HG03196 (cell line): Measurements from ENCODE around the gene MRTFA.
"Not testable (repeated sequence)": the region's sequence is repeated elsewhere in the genome, so short reads cannot be mapped to it uniquely, and the experiment has no call there.

Experiments used
- ATAC-seq: cut with Tn5 transposase; IDR thresholded peaks from one replicate; pipeline ENCODE4 v1.9.1; 2021; ENCODE audit not compliant: unreplicated experiment

Gene MRTFA

DNA sequence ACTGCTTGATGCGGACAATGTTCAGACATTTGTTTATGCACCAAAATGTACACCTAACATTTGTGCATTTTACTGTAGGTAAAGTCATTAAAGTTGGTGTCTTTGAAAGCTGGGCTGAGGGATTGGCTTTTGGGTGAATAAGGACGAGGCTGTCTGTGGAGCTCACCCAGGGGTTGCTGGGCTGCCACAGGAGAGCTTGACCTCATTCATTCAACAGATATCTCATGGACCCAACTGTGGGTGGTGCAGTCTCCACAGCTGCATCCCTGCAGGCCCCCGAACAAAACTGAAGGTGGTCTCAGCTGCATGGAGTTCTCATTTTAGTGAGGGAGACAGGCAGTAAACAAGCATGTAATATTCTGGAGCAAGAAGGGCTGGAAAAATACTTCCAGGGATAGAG, 233.4 kb downstream of the MRTFA start:
- ATAC-seq = no peak

DNA sequence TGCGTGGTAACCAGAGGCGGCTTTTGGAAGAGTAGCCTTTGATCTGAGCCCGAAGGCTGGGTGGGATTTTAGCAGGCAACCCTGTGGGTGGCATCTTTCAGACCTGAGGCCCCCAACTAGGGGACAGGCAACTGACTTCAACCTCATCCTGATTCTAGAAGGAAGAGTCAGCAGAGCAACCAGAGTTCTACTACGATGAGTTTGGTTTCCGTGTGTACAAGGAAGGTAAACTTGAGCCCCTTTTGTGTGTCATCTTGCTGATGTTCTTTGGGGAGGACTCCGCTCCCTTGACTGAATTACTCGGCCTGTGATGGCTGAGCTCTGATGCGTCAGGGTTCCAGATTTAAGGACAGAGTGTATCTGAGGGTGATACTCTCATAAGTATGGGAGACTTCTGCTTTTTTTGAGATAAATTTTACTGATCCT, 234.5 kb downstream of the MRTFA start:
- ATAC-seq = no peak

DNA sequence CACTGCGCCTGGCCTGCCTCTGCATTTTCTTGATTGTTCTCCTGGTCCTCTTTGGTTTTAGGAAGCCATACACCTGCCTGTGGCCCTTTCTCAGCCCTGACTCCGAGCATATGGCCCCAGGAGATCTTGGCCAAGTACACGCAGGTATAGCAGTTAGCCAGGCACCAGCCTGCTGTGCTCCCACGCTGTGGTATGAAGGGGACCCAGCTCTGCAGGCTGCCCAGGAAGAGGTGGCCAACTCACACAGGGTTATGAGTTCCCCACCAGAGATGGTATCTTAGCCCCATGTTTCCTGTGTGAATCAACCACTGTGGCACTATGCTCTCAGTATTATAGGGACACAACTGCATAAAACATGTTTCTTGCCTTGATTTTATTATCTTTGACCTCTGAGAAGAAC, 235.0 kb downstream of the MRTFA start:
- no peak for ATAC-seq

DNA sequence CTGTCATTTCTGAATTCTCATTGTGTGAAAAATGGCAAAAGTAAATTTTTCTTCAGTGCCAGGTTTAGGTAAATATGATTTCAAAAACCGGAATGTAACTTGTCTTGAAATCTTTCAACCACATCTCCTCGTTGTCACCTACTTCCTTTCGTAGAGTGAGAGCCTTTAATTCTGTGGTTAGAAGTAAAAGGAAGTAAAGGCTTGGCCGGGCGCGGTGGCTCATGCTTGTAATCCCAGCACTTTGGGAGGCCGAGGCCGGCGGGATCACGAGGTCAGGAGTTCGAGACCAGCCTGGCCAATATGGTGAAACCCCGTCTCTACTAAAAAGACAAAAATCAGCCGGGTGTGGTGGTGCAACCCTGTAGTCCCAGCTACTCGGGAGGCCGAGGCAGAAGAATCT, 236.4 kb downstream of the MRTFA start:
- ATAC-seq = no peak

DNA sequence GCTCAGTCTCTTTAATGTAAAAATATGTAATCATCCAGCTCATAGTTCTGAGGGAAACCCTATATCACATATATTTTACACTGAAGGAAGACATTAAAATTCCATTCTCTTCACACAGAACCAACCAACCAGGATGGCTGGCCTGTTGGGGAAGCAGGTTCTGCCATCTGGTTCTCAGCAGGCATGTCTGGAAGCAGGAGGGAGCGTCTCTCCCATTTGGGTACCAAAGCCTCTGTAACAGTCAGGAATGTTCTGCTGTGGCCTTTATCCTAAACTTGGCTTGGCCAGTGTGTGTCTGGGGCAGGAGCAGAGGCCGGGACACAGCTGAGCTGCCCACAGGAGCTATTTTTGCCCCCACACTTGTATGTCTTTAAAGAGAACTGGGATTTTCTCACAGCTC, 236.9 kb downstream of the MRTFA start:
- no peak for ATAC-seq

GRCh38 chr22:40397396-40397795, 239.1 kb downstream of the MRTFA start:
- ATAC-seq = no peak

GRCh38 chr22:40396882-40397281, 239.6 kb downstream of the MRTFA start:
- no peak for ATAC-seq

DNA sequence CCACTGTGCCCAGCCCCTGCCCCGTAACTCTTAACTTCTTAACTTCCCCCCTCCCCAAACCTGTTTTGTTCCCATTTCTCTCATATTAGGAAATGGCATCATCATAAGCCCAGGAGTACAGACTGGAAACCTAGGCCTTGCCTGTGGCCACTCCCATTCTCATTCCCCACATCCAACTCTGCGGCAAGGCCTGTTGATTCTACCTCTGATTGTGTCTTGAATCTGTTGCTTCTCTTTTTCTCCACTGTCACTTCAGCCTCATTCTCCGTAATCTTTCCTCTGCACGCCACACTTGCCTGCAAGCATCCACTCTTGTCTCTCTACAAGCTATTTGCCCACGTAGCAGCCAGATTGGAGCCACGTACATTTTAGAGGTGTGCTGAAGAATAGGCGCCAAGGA, 240.9 kb downstream of the MRTFA start:
- no peak for ATAC-seq

- ATAC-seq = no peak
Observed at GRCh38 chr22:40394607-40395006, 241.9 kb downstream of the MRTFA start.

- no peak for ATAC-seq
Observed at GRCh38 chr22:40392618-40393017, 243.9 kb downstream of the MRTFA start.

GRCh38 chr22:40391417-40391816, 245.1 kb downstream of the MRTFA start:
- no peak for ATAC-seq

DNA sequence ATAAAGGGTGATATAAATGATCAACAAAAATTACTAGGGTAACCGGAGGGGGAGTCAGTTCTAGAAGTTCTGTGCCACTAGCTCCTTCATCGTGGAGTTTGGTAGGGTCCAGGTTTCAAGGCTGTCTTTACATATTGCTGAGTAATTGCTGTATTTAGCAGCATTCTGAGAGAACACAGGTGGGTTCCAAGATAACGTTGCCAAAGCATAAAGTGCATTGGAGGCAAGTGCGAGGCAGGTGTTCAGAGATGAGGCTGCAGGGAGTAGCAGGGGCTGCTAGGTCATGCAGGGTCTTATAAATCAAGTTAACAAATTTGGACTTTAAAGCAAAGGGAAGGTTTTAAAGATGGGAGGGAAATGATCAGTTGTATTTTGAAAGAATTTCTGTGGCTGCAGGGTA, 248.3 kb downstream of the MRTFA start:
- no peak for ATAC-seq

DNA sequence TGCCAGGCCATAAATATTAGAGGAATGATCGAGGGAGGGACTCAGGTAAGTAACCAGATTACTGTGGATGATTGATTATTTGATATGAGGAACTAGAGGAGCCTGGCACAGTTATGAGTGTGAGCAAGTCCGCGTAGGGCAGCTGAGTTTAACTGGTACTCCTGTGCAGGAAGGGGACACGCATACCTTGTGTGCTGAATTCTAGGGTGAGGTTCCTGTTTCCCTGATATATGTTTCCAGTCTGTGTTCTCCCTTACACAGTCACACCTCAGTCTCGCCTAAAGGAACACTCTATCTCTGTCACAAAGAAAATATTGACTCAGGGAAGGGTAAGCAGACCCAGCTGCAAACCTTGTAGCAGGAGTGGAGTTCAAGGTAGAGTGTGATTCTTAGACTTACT, 248.8 kb downstream of the MRTFA start:
- no peak for ATAC-seq

GRCh38 chr22:40385036-40385782, 251.3 kb downstream of the MRTFA start:
- ATAC-seq = no peak

GRCh38 chr22:40383905-40384304, 252.6 kb downstream of the MRTFA start:
- ATAC-seq = no peak

GRCh38 chr22:40381461-40381860, 255.1 kb downstream of the MRTFA start:
- no peak for ATAC-seq

DNA sequence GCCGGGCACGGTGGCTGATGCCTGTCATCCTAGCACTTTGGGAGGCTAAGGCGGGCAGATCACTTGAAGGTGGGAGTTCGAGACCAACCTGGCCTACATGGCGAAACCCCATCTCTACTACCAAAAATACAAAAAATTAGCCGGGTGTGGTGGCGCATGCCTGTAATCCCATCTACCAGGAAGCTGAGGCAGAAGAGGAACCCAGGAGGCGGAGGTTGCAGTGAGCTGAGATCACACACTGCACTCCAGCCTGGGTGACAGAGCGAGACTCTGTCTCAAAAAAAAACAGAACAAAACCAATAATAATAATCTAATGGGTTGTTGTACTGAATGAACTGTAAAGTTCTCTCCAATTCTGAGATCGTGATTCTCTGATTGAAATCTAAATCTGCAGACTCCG, 258.1 kb downstream of the MRTFA start:
- ATAC-seq = not testable (repeated sequence)

DNA sequence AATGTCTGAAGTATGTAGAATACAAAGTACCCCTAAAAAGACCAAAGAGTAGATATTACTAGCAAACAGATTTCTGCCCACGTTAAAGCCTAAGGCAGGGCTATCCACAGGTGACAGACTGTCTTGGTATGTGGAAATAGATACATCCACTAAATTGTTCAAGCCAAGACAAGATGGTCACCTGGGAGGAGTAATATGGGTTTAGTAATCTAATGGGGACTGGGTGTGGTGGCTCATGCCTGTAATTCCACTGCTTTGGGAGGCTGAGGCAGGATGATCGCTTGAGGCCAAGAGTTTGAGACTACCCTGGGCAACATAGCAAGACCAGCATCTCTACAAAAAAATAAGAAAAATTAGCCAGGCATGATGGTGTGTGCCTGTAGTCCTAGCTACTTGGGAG, 258.6 kb downstream of the MRTFA start:
- ATAC-seq = no peak

DNA sequence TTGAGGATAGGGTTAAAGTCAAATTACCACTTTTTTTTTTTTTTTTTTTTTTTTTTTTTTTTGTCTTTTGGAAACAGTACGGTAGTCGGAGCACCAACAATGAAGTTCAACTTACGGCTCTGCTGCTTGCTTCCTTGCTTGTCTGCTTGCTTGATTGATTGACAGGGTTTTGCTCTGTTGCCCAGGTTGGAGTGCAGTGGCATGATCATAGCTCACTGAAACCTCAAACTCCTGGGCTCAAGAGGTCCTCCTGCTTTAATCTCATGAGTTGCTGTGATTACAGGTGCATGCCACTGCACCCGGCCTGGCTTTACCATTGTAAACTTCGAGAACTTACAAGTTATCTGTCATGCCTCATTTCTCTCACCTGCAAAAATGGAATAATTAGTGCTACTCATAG, 260.4 kb downstream of the MRTFA start:
- no peak for ATAC-seq

- ATAC-seq = no peak
Observed at GRCh38 chr22:40374567-40374966, 262.0 kb downstream of the MRTFA start.

DNA sequence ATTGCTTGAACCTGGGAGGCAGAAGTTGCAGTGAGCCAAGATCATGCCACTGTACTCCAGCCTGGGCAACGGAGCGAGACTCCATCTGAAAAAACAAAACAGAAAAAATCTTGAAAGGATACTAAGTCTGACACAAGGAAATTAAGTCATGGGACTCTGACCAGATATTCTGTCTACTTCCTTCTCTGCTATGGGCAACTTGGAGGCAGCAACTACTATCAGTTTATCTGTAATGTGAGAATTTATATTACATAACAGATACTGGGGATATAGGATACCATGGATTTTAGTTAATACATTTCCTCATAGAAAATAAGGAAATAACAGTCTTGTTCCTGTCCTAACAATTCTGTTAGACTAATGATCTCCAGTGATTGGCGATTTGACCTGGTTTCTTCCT, 267.7 kb downstream of the MRTFA start:
- ATAC-seq = no peak

DNA sequence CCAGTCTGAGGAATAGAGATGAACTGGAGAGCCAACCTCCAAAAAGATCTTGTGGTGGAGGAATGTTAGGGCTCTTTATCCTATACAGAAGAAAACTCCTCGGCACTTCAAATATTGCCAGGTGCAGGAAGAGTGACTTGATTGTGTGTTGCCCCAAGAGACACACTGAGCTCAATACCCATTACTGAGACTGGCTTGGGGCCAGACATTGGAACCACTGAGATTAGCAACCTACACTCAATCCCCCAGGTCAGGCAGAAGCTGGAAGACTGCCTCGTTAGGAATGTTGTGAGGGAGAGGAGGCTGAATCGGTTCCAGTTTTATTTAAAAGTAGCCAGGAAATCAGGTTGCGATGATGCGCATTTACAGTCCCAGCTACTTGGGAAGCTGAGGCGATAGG, 268.5 kb downstream of the MRTFA start:
- no peak for ATAC-seq

DNA sequence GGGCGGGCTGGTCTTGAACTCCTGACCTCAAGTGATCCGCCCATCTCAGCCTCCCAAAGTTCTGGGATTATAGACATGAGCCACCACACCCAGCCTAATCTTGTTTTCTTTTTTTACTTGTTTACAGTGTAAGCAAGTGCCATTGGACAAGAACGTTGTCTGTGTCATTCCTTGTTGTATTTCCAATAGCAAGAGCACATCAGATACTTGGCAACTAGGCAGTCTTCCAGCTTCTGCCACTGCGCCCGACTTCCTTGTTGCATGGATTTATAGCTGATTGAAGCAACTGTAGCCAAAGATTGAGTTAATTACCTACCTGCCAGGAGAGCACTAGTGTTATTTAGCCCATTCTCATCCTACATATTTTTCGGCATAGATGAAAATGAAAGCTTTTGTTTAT, 269.2 kb downstream of the MRTFA start:
- no peak for ATAC-seq
